ENCODE results near the gene C11orf91. TPM values are rescaled to one million over a fixed set of nuclear protein-coding genes. Genes with fewer than 3 reads are reported as not detected.

The C11orf91 gene
- total RNA-seq = not detected in 2 replicates

GRCh38 chr11:33700502-33701271 is at the start of gene C11orf91:
Gene C11orf91 (minus strand): TSS chr11:33700826. CDS start chr11:33700740, 86 bp downstream.

GRCh38 chr11:33736148-33736812 is 35.7 kb upstream of the C11orf91 start, which contains the start of gene CD59:
Gene CD59 (minus strand): TSS chr11:33736423. CDS start chr11:33722445, 13,978 bp downstream.

Other genes with a start within 250 kb of the C11orf91 start
- gene CD59, start 35.6 kb upstream of the C11orf91 start, total RNA-seq = 431 and 609 TPM in 2 replicates
- gene FBXO3, start 73.7 kb upstream of the C11orf91 start, total RNA-seq = 42.2 and 59.9 TPM in 2 replicates
- gene LMO2, start 191.2 kb upstream of the C11orf91 start, total RNA-seq = 0.22 TPM in 1 of 2 replicates, not detected in the other

Measured in uterine smooth muscle cell (primary cell).